Gastroesophageal sphincter (tissue), 4 donors: ENCODE measurements around the gene MTERF4. TPM values are rescaled to one million over a fixed set of nuclear protein-coding genes. Genes with fewer than 3 reads are reported as not detected.

Experiments
- ATAC-seq: fragments of 150-250 bp; one replicate; pipeline ENCODE4 v1.9.1; 2016; ENCODE audit warnings: mild to moderate bottlenecking, moderate library complexity
- H3K27ac ChIP-seq, 4 donors: fragments of 200-600 bp; sonication (generic) in 3 of 4; 1 replicate in 3 of 4; 2 replicates in 1 of 4; pipeline ENCODE4 v1.5.1; 2016 to 2019
- H3K27me3 ChIP-seq: fragments of 200-600 bp; sonication (generic); one replicate; pipeline ENCODE4 v1.5.1; 2019
- H3K36me3 ChIP-seq, 2 donors: fragments of 200-600 bp; sonication (generic); one replicate each; pipeline ENCODE4 v1.5.1; 2019; ENCODE audit warnings: control low read depth in 1 of 2
- H3K4me1 ChIP-seq, 3 donors: fragments of 200-600 bp; sonication (generic); 1 replicate in 2 of 3; 2 replicates in 1 of 3; pipeline ENCODE4 v1.5.1; 2016 to 2019; ENCODE audit warnings: control low read depth in 2 of 3
- H3K4me3 ChIP-seq, 2 donors: fragments of 200-600 bp; sonication (generic); one replicate each; pipeline ENCODE4 v1.5.1; 2019; ENCODE audit warnings: mild to moderate bottlenecking in 1 of 2, moderate library complexity in 1 of 2
- H3K9me3 ChIP-seq, 3 donors: fragments of 200-600 bp; sonication (generic); one replicate each; pipeline ENCODE4 v1.5.1; 2017 to 2019; ENCODE audit warnings: control low read depth in 2 of 3
- CTCF ChIP-seq, 4 experiments: fragments of 200-600 bp in 2 of 4; fragments of 450-650 bp in 2 of 4; sonication (generic) in 1 of 4; IDR thresholded peaks; one replicate each; pipeline ENCODE4 v1.5.1; 2017 to 2019; ENCODE audit warnings: antibody characterized with exemption in 4 of 4, mild to moderate bottlenecking in 2 of 4, moderate library complexity in 2 of 4
- EP300 ChIP-seq: sonication (generic); formaldehyde crosslinking; IDR thresholded peaks from one replicate; pipeline ENCODE4 v1.6.1; 2017; ENCODE audit warnings: antibody characterized with exemption, mild to moderate bottlenecking
- POLR2A ChIP-seq, 2 donors: fragments of 450-650 bp; IDR thresholded peaks; one replicate each; pipeline ENCODE4 v1.6.1; 2017; ENCODE audit warnings: antibody characterized with exemption in 2 of 2, mild to moderate bottlenecking in 2 of 2, moderate library complexity in 1 of 2
- POLR2AphosphoS5 ChIP-seq: sonication (generic); formaldehyde crosslinking; IDR thresholded peaks from one replicate; pipeline ENCODE4 v1.6.1; 2017; ENCODE audit warnings: antibody characterized with exemption
- WGBS, 2 donors: methylation state at CpG; one replicate each; pipeline ENCODE4 v1.1.5; 2018; ENCODE audit warnings: low coverage in 1 of 2; 5-methylcytosine and 5-hydroxymethylcytosine counted together
- total RNA-seq, 4 donors: library from RNA; depleted of rRNA; stranded (reverse); fragments of >200 nt; gene quantifications; one replicate each; pipeline ENCODE4 v1.1.0, GENCODE V29; 2016

Gene MTERF4
- total RNA-seq, 4 donors from 2014 or later = 27.1 to 33.0 (median 32.1) TPM

- Histone ChIP-seq H3K4me1 (no peaks in the 10 kb centered on the region), H3K27me3 (no peaks in the 10 kb centered on the region), H3K4me3 (no peak overlapping the region), H3K27ac (no peak overlapping the region), H3K36me3 (peaks cover 0 to 36% of the 10 kb centered on the region in 2 donors), H3K9me3 (no peaks in the 10 kb centered on the region)
- WGBS, 2 donors = 100% methylated on average over 1 of the region's 9 CpGs; no CpG with 5 or more reads in 1 of the 2 donors
- ATAC-seq = no peak
- no peak for TF ChIP-seq CTCF (IDR thresholded peaks at IDR 0.05)
- no peak for TF ChIP-seq POLR2AphosphoS5
- no peak for TF ChIP-seq EP300
- TF ChIP-seq POLR2A (IDR thresholded peaks at IDR 0.05) = no peak
These were observed 33.6 kb upstream of the MTERF4 start for GRCh38 chr2:241135737-241136136.

- Histone ChIP-seq H3K36me3 (peaks cover 0 to 26% of the 10 kb centered on the region in 2 donors), H3K9me3 (no peaks in the 10 kb centered on the region), H3K4me1 (no peaks in the 10 kb centered on the region), H3K27me3 (no peaks in the 10 kb centered on the region), H3K27ac (no peak overlapping the region), H3K4me3 (no peak overlapping the region)
- TF ChIP-seq EP300 (no peak), POLR2A (IDR thresholded peaks at IDR 0.05) (no peak), POLR2AphosphoS5 (no peak), CTCF (IDR thresholded peaks at IDR 0.05) (no peak)
- 75% methylated on average over 2 of the region's 7 CpGs; no CpG with 5 or more reads in 1 of the 2 donors for WGBS, 2 donors
- ATAC-seq = no peak
These were observed 32.6 kb upstream of the MTERF4 start for GRCh38 chr2:241134711-241135110.

- Histone ChIP-seq H3K9me3 (no peaks in the 10 kb centered on the region), H3K36me3 (peaks cover 0 to 22% of the 10 kb centered on the region in 2 donors), H3K4me3 (no peak overlapping the region), H3K27me3 (no peaks in the 10 kb centered on the region), H3K4me1 (no peaks in the 10 kb centered on the region), H3K27ac (no peak overlapping the region)
- 60 to 100% methylated on average over 1 to 4 of the region's 10 CpGs for WGBS, 2 donors
- TF ChIP-seq EP300 (no peak), POLR2AphosphoS5 (no peak), POLR2A (IDR thresholded peaks at IDR 0.05) (no peak), CTCF (IDR thresholded peaks at IDR 0.05) (no peak)
- ATAC-seq = no peak
These were observed 31.3 kb upstream of the MTERF4 start for GRCh38 chr2:241133436-241133820.

- Histone ChIP-seq H3K9me3 (no peaks in the 10 kb centered on the region), H3K27me3 (no peaks in the 10 kb centered on the region), H3K4me3 (no peak overlapping the region), H3K27ac (no peak overlapping the region), H3K36me3 (peaks cover 0 to 16% of the 10 kb centered on the region in 2 donors), H3K4me1 (no peaks in the 10 kb centered on the region)
- ATAC-seq = no peak
- no peak for TF ChIP-seq EP300
- no peak for TF ChIP-seq POLR2A (IDR thresholded peaks at IDR 0.05)
- TF ChIP-seq CTCF (IDR thresholded peaks at IDR 0.05) = no peak
- TF ChIP-seq POLR2AphosphoS5 = no peak
- 94% methylated on average over 3 of the region's 14 CpGs; no CpG with 5 or more reads in 1 of the 2 donors for WGBS, 2 donors
These were observed 30.7 kb upstream of the MTERF4 start for GRCh38 chr2:241132538-241133435.

- H3K4me3 ChIP-seq = no peak overlapping the region
- no peak overlapping the region for H3K27ac ChIP-seq
- no peaks in the 10 kb centered on the region for H3K9me3 ChIP-seq
- no peaks in the 10 kb centered on the region for H3K4me1 ChIP-seq
- WGBS, 2 donors = 92% methylated on average over 5 to 6 of the region's 7 CpGs
- H3K27me3 ChIP-seq = no peaks in the 10 kb centered on the region
- H3K36me3 ChIP-seq = peaks cover 0 to 9% of the 10 kb centered on the region in 2 donors
- ATAC-seq = no peak
- TF ChIP-seq EP300 (no peak), POLR2A (IDR thresholded peaks at IDR 0.05) (no peak), POLR2AphosphoS5 (no peak), CTCF (IDR thresholded peaks at IDR 0.05) (no peak)
These were observed 29.4 kb upstream of the MTERF4 start for GRCh38 chr2:241131531-241131930.
